KG1 (cell line): ENCODE measurements around the gene ERAP2.
"Not testable (repeated sequence)": the region's sequence is repeated elsewhere in the genome, so short reads cannot be mapped to it uniquely, and the experiment has no call there.

ENCODE experiments used
- DNase-seq: peaks from one replicate; lab custom pipeline; 2025; lab: John Stamatoyannopoulos, UW

ERAP2 gene

DNA sequence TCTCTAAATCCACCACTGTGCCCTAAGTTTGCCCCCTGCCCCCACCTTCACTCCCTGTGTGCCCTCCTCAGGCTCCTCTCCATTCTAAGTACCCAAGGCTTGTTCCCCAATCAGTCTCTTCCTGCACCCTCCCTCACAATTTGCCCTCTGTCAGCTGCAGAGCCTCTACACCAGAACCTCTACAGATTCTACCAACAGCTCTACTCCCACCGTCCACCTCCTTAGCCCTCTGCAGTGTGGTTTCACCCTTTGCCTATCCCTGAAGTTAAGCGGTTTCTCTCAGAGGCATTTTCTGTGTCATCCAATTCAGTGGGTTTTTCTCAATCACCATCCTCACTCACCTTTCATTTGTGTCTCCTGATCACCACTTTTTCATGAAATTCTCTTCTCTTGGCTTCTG is 13.2 kb upstream of the ERAP2 start:
- no peak for DNase-seq

GRCh38 chr5:96863949-96864584 is 12.2 kb upstream of the ERAP2 start:
- DNase-seq, result no peak

- no peak for DNase-seq
Observed at GRCh38 chr5:96864922-96865530, 11.3 kb upstream of the ERAP2 start.

GRCh38 chr5:96868603-96869371 is 7.5 kb upstream of the ERAP2 start:
- no peak for DNase-seq

DNA sequence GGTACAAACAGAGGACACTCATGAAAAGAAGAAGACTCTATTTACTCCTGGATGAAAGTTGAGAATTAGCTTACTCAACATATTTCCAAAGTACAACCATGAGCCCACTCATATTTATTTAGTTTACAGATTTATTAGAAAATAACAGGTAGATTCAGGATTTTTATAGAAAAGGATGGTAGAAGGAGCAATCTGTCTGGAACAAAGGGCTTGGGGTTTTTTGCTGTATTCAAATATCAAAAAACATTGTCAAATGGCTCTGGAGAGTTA is 7.0 kb upstream of the ERAP2 start:
- no peak for DNase-seq

GRCh38 chr5:96870094-96871026 is 5.9 kb upstream of the ERAP2 start:
- DNase-seq, result no peak

GRCh38 chr5:96871027-96871399 is 5.3 kb upstream of the ERAP2 start:
- DNase-seq, result no peak

DNA sequence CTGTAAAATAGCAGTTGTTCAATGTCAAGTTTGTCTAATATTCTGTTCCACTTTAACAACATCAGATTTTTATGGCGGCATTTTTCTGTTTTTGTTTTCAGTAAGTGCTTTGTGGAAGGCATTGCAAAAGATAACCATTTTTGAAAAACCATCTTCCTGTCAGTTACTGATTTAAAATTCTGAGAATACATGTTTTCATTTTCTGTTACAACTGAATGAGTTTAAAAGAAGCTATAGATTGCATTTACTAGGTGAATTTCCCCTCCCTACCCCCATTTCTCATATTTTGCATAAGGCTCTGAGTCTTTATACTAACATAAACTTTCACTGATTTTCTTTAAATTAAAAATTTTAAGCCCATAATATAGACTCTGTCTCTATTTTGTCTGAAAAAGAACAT is 4.6 kb upstream of the ERAP2 start:
- DNase-seq, result no peak

DNA sequence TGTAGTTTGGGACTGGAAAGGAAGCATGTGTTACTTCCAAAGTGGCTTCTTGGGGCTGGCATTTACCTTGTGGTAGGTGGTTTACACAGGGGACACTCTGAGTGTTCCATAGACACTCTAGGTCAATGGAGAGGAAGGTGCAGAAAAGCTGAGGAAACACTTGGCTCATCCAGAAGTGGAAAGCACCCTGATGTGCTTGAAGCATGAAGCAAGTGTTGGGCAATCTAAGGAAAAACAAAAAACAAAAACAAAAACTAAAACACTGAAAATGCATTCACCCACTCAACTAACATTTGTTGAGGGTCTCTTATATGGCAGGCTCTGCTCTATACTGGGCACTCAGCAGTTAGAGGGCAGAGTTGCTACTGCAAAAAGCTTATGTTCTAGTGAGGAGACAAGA is 2.9 kb upstream of the ERAP2 start:
- no peak for DNase-seq

GRCh38 chr5:96874631-96875030 is 1.7 kb upstream of the ERAP2 start:
- DNase-seq, result no peak

DNA sequence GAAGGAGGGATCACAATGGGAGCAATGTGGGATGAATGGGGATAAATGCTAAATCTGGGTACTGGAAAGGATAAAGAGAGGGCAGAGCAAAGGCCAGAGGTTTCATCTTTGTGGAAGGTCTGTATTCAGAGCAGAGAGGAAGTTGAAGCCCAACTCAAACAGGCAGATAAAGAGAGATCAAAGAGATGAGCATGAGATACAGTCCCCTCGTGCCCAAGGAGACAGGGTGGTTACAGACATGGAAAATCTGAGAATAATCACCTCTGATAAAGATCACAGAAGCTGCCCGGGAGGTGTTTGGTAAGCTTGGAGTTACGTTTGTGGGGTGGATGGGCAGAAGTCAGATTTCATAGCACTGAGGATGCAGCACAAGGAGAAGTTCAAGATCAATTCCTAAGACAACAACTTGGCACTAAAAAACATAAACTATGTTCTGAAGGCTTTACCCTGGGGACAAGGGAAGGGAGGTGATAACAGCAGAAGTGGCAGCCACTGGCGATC is 459 bp upstream of the ERAP2 start:
- peak; percentile 30 for DNase-seq

DNA sequence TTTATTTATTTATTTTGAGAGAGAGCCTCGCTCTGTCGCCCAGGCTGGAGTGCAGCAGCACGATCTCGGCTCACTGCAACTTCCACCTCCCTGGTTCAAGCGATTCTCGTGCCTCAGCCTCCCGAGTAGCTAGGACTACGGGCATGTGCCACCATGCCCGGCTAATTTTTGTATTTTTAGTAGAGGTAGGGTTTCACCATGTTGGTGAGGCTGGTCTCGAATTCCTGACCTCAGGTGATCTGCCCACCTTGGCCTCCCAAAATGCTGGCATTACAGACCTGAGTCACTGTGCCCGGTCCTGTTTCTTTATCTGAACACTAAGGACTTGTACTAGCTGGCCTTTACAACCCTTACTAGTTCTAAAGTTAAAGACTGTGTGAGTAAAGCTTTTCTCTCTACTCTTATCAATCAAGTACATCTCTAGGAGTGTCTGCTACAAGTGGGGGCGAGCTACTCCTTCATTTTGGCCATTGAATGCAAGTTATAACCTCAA is 723 bp downstream of the ERAP2 start:
- DNase-seq, result not testable (repeated sequence)

- no peak for DNase-seq
Observed at GRCh38 chr5:96879665-96880064, 3.4 kb downstream of the ERAP2 start.

- no peak for DNase-seq
Observed at GRCh38 chr5:96880444-96881164, 4.3 kb downstream of the ERAP2 start.

DNA sequence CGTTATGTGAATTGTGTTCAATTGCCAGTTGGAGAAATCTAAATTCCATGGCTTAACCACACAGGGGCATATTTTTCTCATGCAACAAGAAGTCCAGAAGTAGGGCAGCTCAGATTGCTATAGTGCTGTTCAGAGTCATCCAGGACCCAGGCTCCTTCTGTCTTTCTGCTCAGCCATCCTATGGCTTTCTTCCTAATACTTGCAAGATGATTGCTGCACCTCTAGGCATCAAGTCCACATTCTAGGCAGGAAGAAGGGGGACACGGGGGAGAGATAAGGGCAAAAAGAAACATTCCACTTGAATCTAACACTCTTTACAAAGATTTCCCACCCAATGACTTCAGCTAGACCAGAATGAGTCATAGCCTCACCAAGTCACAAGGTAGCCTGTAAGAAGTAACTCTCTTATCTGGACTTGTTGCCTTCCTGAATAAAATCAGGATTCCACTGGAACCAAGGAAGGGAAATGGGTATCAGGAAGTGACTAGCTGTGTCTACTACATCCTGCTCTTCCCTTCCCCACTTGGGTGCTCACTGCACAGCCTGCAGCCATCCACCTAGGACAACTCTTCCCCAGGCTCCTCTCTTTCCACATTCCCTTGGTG is 5.3 kb downstream of the ERAP2 start:
- no peak for DNase-seq

- no peak for DNase-seq
Observed at GRCh38 chr5:96883871-96884270, 7.6 kb downstream of the ERAP2 start.

DNA sequence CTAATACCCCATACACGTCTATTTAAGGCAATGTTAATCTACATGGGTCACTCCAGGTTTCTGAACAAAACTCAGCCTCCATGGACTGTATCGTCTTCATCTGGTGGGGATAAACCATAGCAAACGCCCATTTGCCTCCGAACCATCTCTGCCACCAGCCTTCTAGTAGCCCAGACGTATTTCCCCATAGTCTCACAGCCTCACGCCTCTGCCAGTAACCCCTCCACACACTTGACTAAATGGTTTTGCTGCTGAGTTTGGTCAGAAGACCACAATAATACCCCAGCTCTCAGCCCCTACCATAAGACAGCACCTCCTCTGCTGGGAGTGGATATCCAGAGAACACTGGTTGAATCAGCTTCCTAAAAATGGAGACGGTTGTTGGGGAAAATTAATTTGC is 8.7 kb downstream of the ERAP2 start:
- no peak for DNase-seq

- DNase-seq, result no peak
Observed at GRCh38 chr5:96885518-96886338, 9.4 kb downstream of the ERAP2 start.

DNA sequence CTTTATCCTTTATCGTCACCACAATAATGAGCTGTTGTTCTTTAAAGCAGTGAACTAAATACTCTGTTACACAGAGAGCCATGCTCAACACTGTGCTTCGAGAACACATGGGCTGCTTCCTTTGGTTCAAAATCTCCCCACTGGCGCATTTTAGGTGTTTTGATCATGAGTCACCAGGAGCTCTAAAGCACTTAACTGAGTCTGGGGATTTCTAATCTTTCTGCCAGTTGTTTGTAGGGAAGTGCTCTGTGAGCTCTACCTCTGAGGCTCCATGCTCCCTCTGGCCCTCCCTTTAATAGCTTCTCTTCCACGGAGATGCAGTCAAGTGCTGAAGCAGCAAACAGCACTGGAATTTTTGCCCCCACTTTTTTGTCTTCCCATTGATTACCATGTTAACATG is 17.0 kb downstream of the ERAP2 start:
- DNase-seq, result no peak

- DNase-seq, result no peak
Observed at GRCh38 chr5:96896276-96896675, 20.0 kb downstream of the ERAP2 start.
